K562 (cell line): ENCODE data around the gene MKNK1. TPM values are rescaled to one million over a fixed set of nuclear protein-coding genes. Genes with fewer than 3 reads are reported as not detected.

Experiments
- ARID1B ChIP-seq: fragments of 450-650 bp; IDR thresholded peaks from 2 replicates; pipeline ENCODE4 v1.6.1; 2016; ENCODE audit warnings: antibody characterized with exemption, mild to moderate bottlenecking, inconsistent platforms
- ATF1 ChIP-seq, 2 experiments: fragments of 450-650 bp in 1 of 2; IDR thresholded peaks; 2 replicates each; pipeline ENCODE4 v1.6.1; 2016; ENCODE audit warnings: missing compliant biosample characterization in 1 of 2, missing genetic modification characterization in 1 of 2
- CEBPB ChIP-seq: fragments of 450-650 bp; IDR thresholded peaks from 2 replicates; pipeline ENCODE4 v1.6.1; 2016; ENCODE audit warnings: missing genetic modification characterization, missing compliant biosample characterization
- CREB1 ChIP-seq, 2 experiments: sonication (generic) in 1 of 2; formaldehyde crosslinking in 1 of 2; IDR thresholded peaks; 2 replicates each; pipeline versions ENCODE4 v1.6.1 to v1.8.0; 2012 to 2022; ENCODE audit warnings: inconsistent platforms in 1 of 2, mild to moderate bottlenecking in 1 of 2, missing genetic modification reagents in 1 of 2, moderate library complexity in 1 of 2
- FOXK1 ChIP-seq: sonication (generic); formaldehyde crosslinking; IDR thresholded peaks from 2 replicates; pipeline ENCODE4 v1.8.0; 2022; ENCODE audit warnings: missing genetic modification reagents, mild to moderate bottlenecking, borderline replicate concordance
- POLR2B ChIP-seq: fragments of 450-650 bp; IDR thresholded peaks from 2 replicates; pipeline ENCODE4 v1.6.1; 2018; ENCODE audit warnings: low read depth; ENCODE audit not compliant: partially characterized antibody
- SMAD4 ChIP-seq: fragments of 250-450 bp; sonication (Bioruptor Pico); conservative IDR thresholded peaks from 2 replicates; pipeline ENCODE4 v1.8.0; 2021; ENCODE audit warnings: inconsistent platforms, mild to moderate bottlenecking, moderate library complexity
- ZEB2 ChIP-seq: fragments of 450-650 bp; IDR thresholded peaks from 2 replicates; pipeline ENCODE4 v1.6.1; 2016
- ZNF24 ChIP-seq: fragments of 450-650 bp; IDR thresholded peaks from 2 replicates; pipeline ENCODE4 v1.6.1; 2016
- ZNF354B ChIP-seq: fragments of 250-450 bp; sonication (Bioruptor Pico); IDR thresholded peaks from 2 replicates; pipeline ENCODE4 v1.4.0; 2020
- polyA plus RNA-seq, 8 experiments: library from polyadenylated mRNA; depleted of rRNA in 4 of 8; stranded (reverse) in 5 of 8; unstranded in 3 of 8; fragments of >200 nt; fragmentation: Nextera tagmentation in 2 of 8; fragmentation: Illumina TruSeq in 1 of 8; extraction: Ambion mirVana in 2 of 8; extraction: Trizol in 1 of 8; gene quantifications; 2 replicates each; pipeline versions ENCODE4 v1.2.1 to v1.2.3, GENCODE V29; 2011 to 2014; ENCODE audit warnings: inconsistent platforms in 1 of 8, missing spikeins in 1 of 8
- total RNA-seq, 7 experiments: library from RNA; depleted of rRNA in 6 of 7; stranded (reverse); fragments of >200 nt in 6 of 7; fragmentation: Illumina TruSeq in 2 of 7; extraction: Trizol in 2 of 7; gene quantifications; 2 replicates each; pipeline versions ENCODE4 v1.2.1 to v1.2.3, GENCODE V29; 2011 to 2021; ENCODE audit warnings: low replicate concordance in 1 of 7
- TF ChIP-seq, protein P1 (sequence below): fragments of 450-650 bp; IDR thresholded peaks from 2 replicates; pipeline ENCODE4 v1.6.1; 2016; ENCODE audit warnings: mild to moderate bottlenecking, moderate library complexity

Gene MKNK1
- total and polyA plus RNA-seq, 9 of the 15 experiments (the other 6 are each of a cell fraction or from before 2014, with no cell fraction given) = 27.7 to 51.3 (median 43.7) TPM

GRCh38 chr1:46617108-46617800 is 13.2 kb upstream of the MKNK1 start (continued):
- no peak for TF ChIP-seq ZNF354B (CRISPR knock-in tag)
- no peak for TF ChIP-seq CEBPB (tag)
- TF ChIP-seq ATF1 (CRISPR knock-in tag; IDR thresholded peaks at IDR 0.05) = no peak
- peak; percentile 31 for TF ChIP-seq ATF1 (tag; IDR thresholded peaks at IDR 0.05)
- no peak for TF ChIP-seq SMAD4
- TF ChIP-seq POLR2B = no peak
- peak; percentile 14; the same call in 1 of the 2 replicates for TF ChIP-seq ARID1B
- no peak for TF ChIP-seq ZEB2
- no peak for TF ChIP-seq CREB1 (IDR thresholded peaks at IDR 0.05)
- peak; percentile 19; the same call in 1 of the 2 replicates for TF ChIP-seq CREB1 (CRISPR knock-in tag; IDR thresholded peaks at IDR 0.05)
- TF ChIP-seq FOXK1 (CRISPR knock-in tag) = 0 out of 2 replicates have a peak, but pooled peaks have one; percentile 42
- TF ChIP-seq, protein P1, sequence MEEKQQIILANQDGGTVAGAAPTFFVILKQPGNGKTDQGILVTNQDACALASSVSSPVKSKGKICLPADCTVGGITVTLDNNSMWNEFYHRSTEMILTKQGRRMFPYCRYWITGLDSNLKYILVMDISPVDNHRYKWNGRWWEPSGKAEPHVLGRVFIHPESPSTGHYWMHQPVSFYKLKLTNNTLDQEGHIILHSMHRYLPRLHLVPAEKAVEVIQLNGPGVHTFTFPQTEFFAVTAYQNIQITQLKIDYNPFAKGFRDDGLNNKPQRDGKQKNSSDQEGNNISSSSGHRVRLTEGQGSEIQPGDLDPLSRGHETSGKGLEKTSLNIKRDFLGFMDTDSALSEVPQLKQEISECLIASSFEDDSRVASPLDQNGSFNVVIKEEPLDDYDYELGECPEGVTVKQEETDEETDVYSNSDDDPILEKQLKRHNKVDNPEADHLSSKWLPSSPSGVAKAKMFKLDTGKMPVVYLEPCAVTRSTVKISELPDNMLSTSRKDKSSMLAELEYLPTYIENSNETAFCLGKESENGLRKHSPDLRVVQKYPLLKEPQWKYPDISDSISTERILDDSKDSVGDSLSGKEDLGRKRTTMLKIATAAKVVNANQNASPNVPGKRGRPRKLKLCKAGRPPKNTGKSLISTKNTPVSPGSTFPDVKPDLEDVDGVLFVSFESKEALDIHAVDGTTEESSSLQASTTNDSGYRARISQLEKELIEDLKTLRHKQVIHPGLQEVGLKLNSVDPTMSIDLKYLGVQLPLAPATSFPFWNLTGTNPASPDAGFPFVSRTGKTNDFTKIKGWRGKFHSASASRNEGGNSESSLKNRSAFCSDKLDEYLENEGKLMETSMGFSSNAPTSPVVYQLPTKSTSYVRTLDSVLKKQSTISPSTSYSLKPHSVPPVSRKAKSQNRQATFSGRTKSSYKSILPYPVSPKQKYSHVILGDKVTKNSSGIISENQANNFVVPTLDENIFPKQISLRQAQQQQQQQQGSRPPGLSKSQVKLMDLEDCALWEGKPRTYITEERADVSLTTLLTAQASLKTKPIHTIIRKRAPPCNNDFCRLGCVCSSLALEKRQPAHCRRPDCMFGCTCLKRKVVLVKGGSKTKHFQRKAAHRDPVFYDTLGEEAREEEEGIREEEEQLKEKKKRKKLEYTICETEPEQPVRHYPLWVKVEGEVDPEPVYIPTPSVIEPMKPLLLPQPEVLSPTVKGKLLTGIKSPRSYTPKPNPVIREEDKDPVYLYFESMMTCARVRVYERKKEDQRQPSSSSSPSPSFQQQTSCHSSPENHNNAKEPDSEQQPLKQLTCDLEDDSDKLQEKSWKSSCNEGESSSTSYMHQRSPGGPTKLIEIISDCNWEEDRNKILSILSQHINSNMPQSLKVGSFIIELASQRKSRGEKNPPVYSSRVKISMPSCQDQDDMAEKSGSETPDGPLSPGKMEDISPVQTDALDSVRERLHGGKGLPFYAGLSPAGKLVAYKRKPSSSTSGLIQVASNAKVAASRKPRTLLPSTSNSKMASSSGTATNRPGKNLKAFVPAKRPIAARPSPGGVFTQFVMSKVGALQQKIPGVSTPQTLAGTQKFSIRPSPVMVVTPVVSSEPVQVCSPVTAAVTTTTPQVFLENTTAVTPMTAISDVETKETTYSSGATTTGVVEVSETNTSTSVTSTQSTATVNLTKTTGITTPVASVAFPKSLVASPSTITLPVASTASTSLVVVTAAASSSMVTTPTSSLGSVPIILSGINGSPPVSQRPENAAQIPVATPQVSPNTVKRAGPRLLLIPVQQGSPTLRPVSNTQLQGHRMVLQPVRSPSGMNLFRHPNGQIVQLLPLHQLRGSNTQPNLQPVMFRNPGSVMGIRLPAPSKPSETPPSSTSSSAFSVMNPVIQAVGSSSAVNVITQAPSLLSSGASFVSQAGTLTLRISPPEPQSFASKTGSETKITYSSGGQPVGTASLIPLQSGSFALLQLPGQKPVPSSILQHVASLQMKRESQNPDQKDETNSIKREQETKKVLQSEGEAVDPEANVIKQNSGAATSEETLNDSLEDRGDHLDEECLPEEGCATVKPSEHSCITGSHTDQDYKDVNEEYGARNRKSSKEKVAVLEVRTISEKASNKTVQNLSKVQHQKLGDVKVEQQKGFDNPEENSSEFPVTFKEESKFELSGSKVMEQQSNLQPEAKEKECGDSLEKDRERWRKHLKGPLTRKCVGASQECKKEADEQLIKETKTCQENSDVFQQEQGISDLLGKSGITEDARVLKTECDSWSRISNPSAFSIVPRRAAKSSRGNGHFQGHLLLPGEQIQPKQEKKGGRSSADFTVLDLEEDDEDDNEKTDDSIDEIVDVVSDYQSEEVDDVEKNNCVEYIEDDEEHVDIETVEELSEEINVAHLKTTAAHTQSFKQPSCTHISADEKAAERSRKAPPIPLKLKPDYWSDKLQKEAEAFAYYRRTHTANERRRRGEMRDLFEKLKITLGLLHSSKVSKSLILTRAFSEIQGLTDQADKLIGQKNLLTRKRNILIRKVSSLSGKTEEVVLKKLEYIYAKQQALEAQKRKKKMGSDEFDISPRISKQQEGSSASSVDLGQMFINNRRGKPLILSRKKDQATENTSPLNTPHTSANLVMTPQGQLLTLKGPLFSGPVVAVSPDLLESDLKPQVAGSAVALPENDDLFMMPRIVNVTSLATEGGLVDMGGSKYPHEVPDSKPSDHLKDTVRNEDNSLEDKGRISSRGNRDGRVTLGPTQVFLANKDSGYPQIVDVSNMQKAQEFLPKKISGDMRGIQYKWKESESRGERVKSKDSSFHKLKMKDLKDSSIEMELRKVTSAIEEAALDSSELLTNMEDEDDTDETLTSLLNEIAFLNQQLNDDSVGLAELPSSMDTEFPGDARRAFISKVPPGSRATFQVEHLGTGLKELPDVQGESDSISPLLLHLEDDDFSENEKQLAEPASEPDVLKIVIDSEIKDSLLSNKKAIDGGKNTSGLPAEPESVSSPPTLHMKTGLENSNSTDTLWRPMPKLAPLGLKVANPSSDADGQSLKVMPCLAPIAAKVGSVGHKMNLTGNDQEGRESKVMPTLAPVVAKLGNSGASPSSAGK = no peak
- peak; percentile 91 for TF ChIP-seq ZNF24
